H1 (cell line): ENCODE results near the gene MITF. TPM values are rescaled to one million over a fixed set of nuclear protein-coding genes. Genes with fewer than 3 reads are reported as not detected.

Experiments
- CTCF ChIA-PET: fragments of 300-600 bp; sonication (Branson Sonifier 250); formaldehyde crosslinking; loops from one replicate; lab custom pipeline; 2021; ENCODE audit not compliant: partially characterized antibody; lab: Charles Lee
- POLR2A ChIA-PET: fragments of 300-600 bp; sonication (Branson Sonifier 250); formaldehyde crosslinking; loops from one replicate; lab custom pipeline; 2021; ENCODE audit warnings: inconsistent platforms; ENCODE audit not compliant: partially characterized antibody; lab: Charles Lee
- DNase-seq, 2 experiments: peaks; one replicate each; pipeline versions ENCODE4 v3.0.0 to v3.0.0-alpha.2; 2010 to 2022; ENCODE audit warnings: low spot score in 2 of 2, low read depth in 1 of 2, mixed read lengths in 1 of 2
- FAIRE-seq: peaks from 2 replicates; lab custom pipeline; 2011; peaks lifted over from hg19 to GRCh38; lab: Jason Lieb, UNC
- H2AFZ ChIP-seq: 2 replicates; pipeline ENCODE4 v1.8.1; 2012; ENCODE audit warnings: low read length, inconsistent platforms
- H2AK5ac ChIP-seq: 2 replicates; pipeline ENCODE4 v1.6.1; 2013; ENCODE audit warnings: low read depth, low read length
- H2BK120ac ChIP-seq: replicated peaks from 2 replicates; pipeline ENCODE3; 2013; ENCODE audit warnings: low read depth, low read length, inconsistent platforms
- H2BK12ac ChIP-seq: 2 replicates; pipeline ENCODE4 v1.6.1; 2013; ENCODE audit warnings: low read depth, low read length
- H2BK15ac ChIP-seq: 2 replicates; pipeline ENCODE4 v1.6.1; 2013; ENCODE audit warnings: low read length
- H2BK20ac ChIP-seq: 2 replicates; pipeline ENCODE4 v1.6.1; 2013; ENCODE audit warnings: low read length
- H2BK5ac ChIP-seq: 2 replicates; pipeline ENCODE4 v1.6.1; 2013; ENCODE audit warnings: low read depth, low read length
- H3K14ac ChIP-seq: 2 replicates; pipeline ENCODE4 v1.6.1; 2013; ENCODE audit warnings: inconsistent platforms; ENCODE audit not compliant: insufficient read length
- H3K18ac ChIP-seq: 2 replicates; pipeline ENCODE4 v1.6.1; 2013; ENCODE audit warnings: low read length; ENCODE audit errors: extremely low read depth
- H3K23ac ChIP-seq: 2 replicates; pipeline ENCODE4 v1.6.1; 2013; ENCODE audit warnings: inconsistent platforms; ENCODE audit not compliant: insufficient read length
- H3K23me2 ChIP-seq: 2 replicates; pipeline ENCODE4 v1.6.1; 2013; ENCODE audit warnings: low read depth, low read length
- H3K27ac ChIP-seq: 2 replicates; pipeline ENCODE4 v1.6.1; 2011; ENCODE audit warnings: low read depth, low read length, inconsistent platforms
- H3K27me3 ChIP-seq, 4 experiments: replicated peaks in 1 of 4; 1 replicate in 1 of 4; 2 replicates in 3 of 4; pipeline versions ENCODE4 v1.6.1 to v1.8.1; 2011 to 2013; ENCODE audit warnings: low read length in 3 of 4, mild to moderate bottlenecking in 3 of 4, inconsistent platforms in 2 of 4, mixed read lengths in 2 of 4, moderate library complexity in 1 of 4; ENCODE audit not compliant: control insufficient read depth in 3 of 4, insufficient read depth in 3 of 4; ENCODE audit errors: extremely low read depth in 1 of 4
- H3K36me3 ChIP-seq, 4 experiments: 2 replicates each; pipeline versions ENCODE4 v1.6.1 to v1.8.1; 2011 to 2013; ENCODE audit warnings: mild to moderate bottlenecking in 4 of 4, low read length in 3 of 4, moderate library complexity in 2 of 4, control low read depth in 1 of 4, inconsistent platforms in 1 of 4; ENCODE audit not compliant: insufficient read depth in 4 of 4, control insufficient read depth in 2 of 4
- H3K4ac ChIP-seq: replicated peaks from 2 replicates; pipeline ENCODE3; 2013; ENCODE audit warnings: low read length, low read depth, mixed read lengths, inconsistent platforms; ENCODE audit not compliant: insufficient read length
- H3K4me1 ChIP-seq, 4 experiments: replicated peaks in 1 of 4; 1 replicate in 1 of 4; 2 replicates in 3 of 4; pipeline versions ENCODE4 v1.6.1 to v1.8.1; 2011 to 2013; ENCODE audit warnings: low read length in 3 of 4, inconsistent platforms in 2 of 4, mixed read lengths in 1 of 4; ENCODE audit not compliant: insufficient read depth in 4 of 4, control insufficient read depth in 3 of 4
- H3K4me2 ChIP-seq, 2 experiments: 2 replicates each; pipeline versions ENCODE4 v1.6.1 to v1.8.1; 2011 to 2013; ENCODE audit warnings: low read depth in 2 of 2, low read length in 2 of 2, control low read depth in 1 of 2, inconsistent platforms in 1 of 2, mild to moderate bottlenecking in 1 of 2; ENCODE audit not compliant: insufficient read depth in 1 of 2
- H3K4me3 ChIP-seq, 4 experiments: fragments of 200-600, 300-600 bp in 1 of 4; sonication (generic), shearing (Covaris generic), sonication (Bioruptor Twin) in 1 of 4; 2 replicates each; pipeline versions ENCODE4 v1.5.1 to v1.8.1; 2011 to 2016; ENCODE audit warnings: low read length in 4 of 4, low read depth in 3 of 4, control low read depth in 2 of 4, inconsistent platforms in 2 of 4, mild to moderate bottlenecking in 2 of 4, mixed read lengths in 1 of 4, moderate library complexity in 1 of 4; ENCODE audit not compliant: insufficient read depth in 2 of 4; ENCODE audit errors: extremely low read depth in 1 of 4
- H3K56ac ChIP-seq: replicated peaks from 2 replicates; pipeline ENCODE3; 2013; ENCODE audit warnings: low read depth, mild to moderate bottlenecking, mixed read lengths, low read length, inconsistent platforms; ENCODE audit not compliant: insufficient read length
- H3K79me1 ChIP-seq: 2 replicates; pipeline ENCODE4 v1.6.1; 2013; ENCODE audit warnings: low read depth, low read length, control low read depth
- H3K79me2 ChIP-seq, 2 experiments: 2 replicates each; pipeline versions ENCODE4 v1.6.1 to v1.8.1; 2012 to 2013; ENCODE audit warnings: low read length in 2 of 2, mild to moderate bottlenecking in 2 of 2, inconsistent platforms in 1 of 2; ENCODE audit not compliant: insufficient read depth in 2 of 2, control insufficient read depth in 1 of 2
- H3K9ac ChIP-seq, 4 experiments: replicated peaks in 1 of 4; 1 replicate in 1 of 4; 2 replicates in 3 of 4; pipeline versions ENCODE4 v1.6.1 to v1.8.1; 2011 to 2013; ENCODE audit warnings: low read depth in 3 of 4, low read length in 3 of 4, control low read depth in 2 of 4, mild to moderate bottlenecking in 2 of 4, moderate library complexity in 2 of 4, inconsistent platforms in 1 of 4; ENCODE audit errors: extremely low read depth in 1 of 4
- H3K9me3 ChIP-seq, 2 experiments: 2 replicates each; pipeline versions ENCODE4 v1.6.1 to v1.8.1; 2012 to 2013; ENCODE audit warnings: mild to moderate bottlenecking in 2 of 2, moderate library complexity in 2 of 2, control low read depth in 1 of 2, inconsistent platforms in 1 of 2, low read depth in 1 of 2, low read length in 1 of 2, mixed read lengths in 1 of 2; ENCODE audit not compliant: insufficient read depth in 2 of 2
- H4K20me1 ChIP-seq, 2 experiments: replicated peaks in 1 of 2; 2 replicates each; pipeline versions ENCODE3 to v1.8.1; 2011 to 2013; ENCODE audit warnings: inconsistent platforms in 2 of 2, low read length in 2 of 2, mild to moderate bottlenecking in 1 of 2; ENCODE audit not compliant: insufficient read depth in 2 of 2, control insufficient read depth in 1 of 2
- H4K5ac ChIP-seq: 2 replicates; pipeline ENCODE4 v1.6.1; 2013; ENCODE audit warnings: low read length, low read depth, mixed read lengths, inconsistent platforms; ENCODE audit not compliant: insufficient read length
- H4K8ac ChIP-seq: 2 replicates; pipeline ENCODE4 v1.8.0; 2013; ENCODE audit warnings: mild to moderate bottlenecking, moderate library complexity, low read length, inconsistent platforms; ENCODE audit not compliant: insufficient read depth; ENCODE audit errors: extremely low read depth
- H4K91ac ChIP-seq: replicated peaks from 2 replicates; pipeline ENCODE3; 2013; ENCODE audit warnings: low read length, mixed read lengths, inconsistent platforms; ENCODE audit not compliant: insufficient read length
- BCL11A ChIP-seq, 2 experiments: IDR thresholded peaks; one replicate each; pipeline ENCODE4 v1.6.1; 2011; ENCODE audit warnings: low read depth in 2 of 2, low read length in 2 of 2, mild to moderate bottlenecking in 2 of 2
- FOSL1 ChIP-seq: IDR thresholded peaks from 2 replicates; pipeline ENCODE4 v1.6.1; 2011; ENCODE audit warnings: mild to moderate bottlenecking, low read depth, low read length, moderate library complexity; ENCODE audit not compliant: insufficient read depth
- RBBP5 ChIP-seq: IDR thresholded peaks from 2 replicates; pipeline ENCODE4 v1.7.1; 2012; ENCODE audit warnings: low read depth, mild to moderate bottlenecking, inconsistent platforms, low read length, moderate library complexity, borderline replicate concordance
- WGBS, 2 experiments: shearing (Covaris generic) in 1 of 2; methylation state at CpG; one replicate each; pipeline versions ENCODE4 v1.1.6 to v1.1.7; 2013 to 2015; ENCODE audit warnings: low lambda C conversion rate in 2 of 2, mixed read lengths in 2 of 2, inconsistent platforms in 1 of 2, low coverage in 1 of 2, missing lambda C conversion rate in 1 of 2; ENCODE audit not compliant: insufficient replicate concordance in 2 of 2, insufficient coverage in 1 of 2, insufficient read length in 1 of 2; ENCODE audit errors: extremely low coverage in 1 of 2, missing lambda C conversion rate in 1 of 2; 5-methylcytosine and 5-hydroxymethylcytosine counted together
- polyA plus RNA-seq, 7 experiments: library from polyadenylated mRNA; depleted of rRNA in 3 of 7; stranded (reverse) in 5 of 7; unstranded in 2 of 7; fragments of >200 nt in 5 of 7; fragments of 200-250 nt in 2 of 7; gene quantifications; 1 replicate in 5 of 7; 2 replicates in 1 of 7; 4 replicates in 1 of 7; pipeline versions ENCODE4 v1.2.1 to v1.2.3, GENCODE V29; 2011 to 2013; ENCODE audit warnings: missing spikeins in 2 of 7, mixed read lengths in 2 of 7
- total RNA-seq: library from RNA; stranded (reverse); fragmentation: NEBNext Ultra II Directional; extraction: Animal tissue kit (Norgen Biotek cat#: 25700); gene quantifications from 2 replicates; pipeline ENCODE4 v1.2.1, GENCODE V29; 2021

Gene MITF
- total and polyA plus RNA-seq, 2 of the 8 experiments (the other 6 are each of a cell fraction or from before 2014, with no cell fraction given), result 0.53 to 1.4 TPM

DNA sequence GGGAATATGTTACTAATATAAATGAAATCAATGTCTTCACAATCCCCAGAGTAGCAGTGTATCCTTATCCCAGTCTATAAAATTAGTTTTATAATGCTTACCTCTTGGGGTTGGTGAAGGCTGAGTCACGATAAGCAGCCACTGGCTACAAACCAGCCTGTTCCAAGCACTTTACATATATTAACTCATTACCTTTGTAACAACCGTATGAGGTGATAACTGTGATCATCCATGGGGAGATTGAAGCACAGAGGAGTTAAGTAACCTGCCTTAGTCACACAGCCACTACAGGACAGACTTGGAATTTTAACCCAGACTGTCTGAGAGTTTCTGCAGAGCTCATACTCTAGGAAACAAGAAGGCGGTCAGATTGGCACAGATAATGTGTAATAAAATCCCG lies 43.3 kb upstream of the MITF start:
- no peak overlapping the region for H3K4ac ChIP-seq
- H3K23ac ChIP-seq, result no peak overlapping the region
- H3K18ac ChIP-seq, result no peak overlapping the region
- H3K56ac ChIP-seq, result no peak overlapping the region
- no peak overlapping the region for H4K5ac ChIP-seq
- POLR2A ChIA-PET, result no interaction called here
- no peak overlapping the region for H3K4me2 ChIP-seq
- no peaks in the 10 kb centered on the region for H3K23me2 ChIP-seq
- no peak for DNase-seq
- H3K9me3 ChIP-seq, result no peaks in the 10 kb centered on the region
- H2BK15ac ChIP-seq, result no peak overlapping the region
- H3K9ac ChIP-seq, result no peak overlapping the region
- H2BK12ac ChIP-seq, result no peak overlapping the region
- CTCF ChIA-PET, result interaction anchor here (1.6 to 4.8 kb wide), 5 partner anchors 10 to 251 kb away, joined by 3 to 21 read pairs (median 4); no protein-coding TSS in a partner anchor
- H2BK20ac ChIP-seq, result no peak overlapping the region
- no peak overlapping the region for H2AFZ ChIP-seq
- H2AK5ac ChIP-seq, result no peak overlapping the region
- no peak overlapping the region for H2BK120ac ChIP-seq
- H3K4me3 ChIP-seq, result no peak overlapping the region
- H3K79me1 ChIP-seq, result no peaks in the 10 kb centered on the region
- H4K8ac ChIP-seq, result no peak overlapping the region
- FAIRE-seq, result no peak
- no peak overlapping the region for H2BK5ac ChIP-seq
- no peaks in the 10 kb centered on the region for H4K20me1 ChIP-seq
- H4K91ac ChIP-seq, result no peak overlapping the region
- H3K36me3 ChIP-seq, result no peaks in the 10 kb centered on the region
- WGBS, 2 experiments, result 87% methylated on average over 4 of the region's 4 CpGs; no CpG with 5 or more reads in 1 of the 2 experiments
- TF ChIP-seq FOSL1 (no peak), BCL11A (IDR thresholded peaks at IDR 0.05; ENCODE audit: low read depth in 2 of 2, low read length in 2 of 2) (no peak), RBBP5 (no peak)
- no peak overlapping the region for H3K27ac ChIP-seq
- H3K27me3 ChIP-seq, result no peaks in the 10 kb centered on the region
- no peak overlapping the region for H3K14ac ChIP-seq
- H3K4me1 ChIP-seq, result no peaks in the 10 kb centered on the region
- no peaks in the 10 kb centered on the region for H3K79me2 ChIP-seq
